UCSD-AML1 (cell line): ENCODE data around the gene CLEC4F.

Experiments used
- DNase-seq: peaks from one replicate; lab custom pipeline; 2025; ENCODE audit not compliant: unreplicated experiment; lab: John Stamatoyannopoulos, UW

Gene CLEC4F, protein sequence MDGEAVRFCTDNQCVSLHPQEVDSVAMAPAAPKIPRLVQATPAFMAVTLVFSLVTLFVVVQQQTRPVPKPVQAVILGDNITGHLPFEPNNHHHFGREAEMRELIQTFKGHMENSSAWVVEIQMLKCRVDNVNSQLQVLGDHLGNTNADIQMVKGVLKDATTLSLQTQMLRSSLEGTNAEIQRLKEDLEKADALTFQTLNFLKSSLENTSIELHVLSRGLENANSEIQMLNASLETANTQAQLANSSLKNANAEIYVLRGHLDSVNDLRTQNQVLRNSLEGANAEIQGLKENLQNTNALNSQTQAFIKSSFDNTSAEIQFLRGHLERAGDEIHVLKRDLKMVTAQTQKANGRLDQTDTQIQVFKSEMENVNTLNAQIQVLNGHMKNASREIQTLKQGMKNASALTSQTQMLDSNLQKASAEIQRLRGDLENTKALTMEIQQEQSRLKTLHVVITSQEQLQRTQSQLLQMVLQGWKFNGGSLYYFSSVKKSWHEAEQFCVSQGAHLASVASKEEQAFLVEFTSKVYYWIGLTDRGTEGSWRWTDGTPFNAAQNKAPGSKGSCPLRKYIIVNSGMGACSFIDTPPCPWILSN

DNA sequence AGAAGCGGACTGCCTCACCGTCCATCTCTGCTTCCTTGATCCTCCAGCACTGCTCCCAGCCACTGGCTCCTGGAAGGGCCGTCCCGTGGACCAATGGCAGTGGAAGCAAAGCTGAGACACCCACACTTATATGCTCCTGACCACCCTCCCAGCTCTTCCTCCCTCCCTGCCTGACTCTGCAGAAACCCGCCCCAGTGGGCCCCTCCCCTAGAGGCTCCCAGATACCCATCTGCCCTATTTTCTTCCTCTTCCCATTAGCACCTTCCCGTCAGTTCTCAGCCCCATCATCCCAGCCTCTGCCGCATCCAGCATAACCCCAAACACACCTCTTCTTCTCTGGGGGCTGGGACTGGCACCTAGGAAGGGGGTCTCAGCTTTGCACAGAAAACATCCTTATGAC lies at the start of gene CLEC4F:
TSS of gene CLEC4F (minus strand) at position 101 of the 400 bp plus-strand sequence. CDS start at position 25, 76 bp downstream.
- DNase-seq = no peak

GRCh38 chr2:70868970-70869369 lies 48.6 kb upstream of the CLEC4F start:
- no peak for DNase-seq

DNA sequence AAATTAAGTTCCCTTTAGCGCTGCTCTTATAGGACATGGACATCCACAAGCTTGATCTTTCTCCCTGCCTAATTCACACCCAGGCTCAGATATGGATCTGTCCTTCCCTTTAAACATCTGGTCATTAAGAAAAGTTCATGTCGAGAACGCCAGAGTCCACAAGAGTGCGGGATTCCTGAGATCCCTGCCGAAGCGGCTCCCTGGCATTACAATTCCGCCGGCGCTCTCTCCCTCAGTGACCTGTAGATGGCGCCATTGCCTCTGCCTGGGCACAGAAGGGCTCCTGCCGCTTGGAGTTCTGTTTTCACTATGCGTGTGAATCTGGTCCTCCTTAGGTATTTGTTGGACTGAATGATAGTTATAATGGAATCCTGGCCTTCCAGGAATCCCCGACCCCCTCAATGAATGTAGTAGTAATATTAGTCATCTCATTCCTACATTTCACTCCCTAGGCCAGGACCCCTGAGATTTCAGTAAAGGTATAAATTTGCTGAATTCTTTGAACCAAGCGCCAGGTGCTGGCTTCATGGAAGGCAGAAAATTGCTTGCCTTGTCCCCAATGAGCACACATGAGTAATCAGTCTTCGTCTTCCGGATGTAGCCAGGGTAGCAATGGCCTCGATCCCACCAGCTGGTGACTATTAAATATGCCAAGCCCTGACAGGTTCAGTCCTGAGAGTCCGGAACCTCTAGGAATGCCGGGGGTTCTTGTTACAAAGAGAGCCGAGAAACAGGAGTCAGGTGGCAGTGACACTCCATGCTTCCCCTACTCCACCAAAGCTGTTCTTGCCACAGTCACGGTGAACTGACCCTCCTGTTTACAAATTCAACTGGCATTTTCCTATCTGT lies 41.6 kb upstream of the CLEC4F start:
- DNase-seq = peak; percentile 68

DNA sequence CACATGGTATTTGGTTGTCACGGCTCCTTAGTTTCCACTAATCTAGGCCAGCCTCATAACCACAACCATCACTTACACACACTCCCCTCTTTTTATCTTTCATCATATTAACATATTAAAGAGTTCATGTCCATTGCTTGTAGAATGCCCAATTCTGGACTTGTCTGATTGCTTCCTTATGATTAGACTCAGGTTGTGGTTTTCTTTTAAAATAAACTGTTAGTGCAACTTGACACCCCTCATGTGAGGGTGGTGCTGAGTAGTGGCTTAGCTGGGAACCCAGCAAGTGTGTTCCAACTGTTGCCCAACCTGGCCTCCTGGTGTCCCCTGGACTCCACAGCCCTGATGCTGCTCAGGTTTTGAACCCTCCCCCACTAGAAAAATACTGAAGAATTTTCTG lies 35.3 kb upstream of the CLEC4F start:
- no peak for DNase-seq

DNA sequence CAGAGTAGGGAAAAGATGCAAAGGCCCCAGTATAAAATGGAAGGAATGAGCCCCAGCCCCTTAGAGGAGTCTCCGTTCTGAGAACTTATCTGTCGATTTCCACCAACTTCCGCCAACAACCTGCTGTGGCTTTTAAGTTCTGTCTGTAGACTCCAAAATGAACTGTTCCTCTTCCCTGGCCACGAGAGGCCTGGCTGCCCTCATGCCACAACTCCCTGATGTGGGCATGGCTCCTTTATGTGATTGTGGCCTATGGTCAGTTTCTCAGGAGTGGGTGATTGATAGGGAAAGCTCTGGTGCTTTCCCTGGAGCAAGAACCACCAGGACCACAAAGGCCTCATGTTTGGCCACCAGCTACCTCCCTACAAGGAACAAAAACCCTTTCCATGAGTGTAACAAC lies 34.0 kb upstream of the CLEC4F start:
- DNase-seq = no peak

GRCh38 chr2:70852824-70853223 lies 32.4 kb upstream of the CLEC4F start:
- no peak for DNase-seq

GRCh38 chr2:70851704-70852103 lies 31.3 kb upstream of the CLEC4F start:
- no peak for DNase-seq

- DNase-seq = no peak
Measured at GRCh38 chr2:70850925-70851324, 30.5 kb upstream of the CLEC4F start.

DNA sequence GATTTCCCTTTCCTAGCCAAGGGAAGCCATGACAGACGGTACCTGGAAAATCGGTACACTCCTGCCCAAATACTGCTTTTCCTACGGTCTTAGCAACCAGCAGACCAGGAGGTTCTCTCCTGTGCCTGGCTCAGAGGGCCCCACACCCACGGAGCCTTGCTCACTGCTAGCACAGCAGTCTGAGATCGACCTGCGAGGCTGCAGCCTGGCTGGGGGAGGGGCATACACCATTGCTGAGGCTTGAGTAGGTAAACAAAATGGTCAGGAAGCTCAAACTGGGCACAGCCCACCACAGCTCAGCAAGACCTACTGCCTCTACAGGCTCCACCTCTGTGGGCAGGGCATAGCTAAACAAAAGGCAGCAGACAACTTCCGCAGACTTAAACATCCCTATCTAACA lies 22.0 kb upstream of the CLEC4F start:
- no peak for DNase-seq

GRCh38 chr2:70837980-70838925 lies 17.9 kb upstream of the CLEC4F start:
- DNase-seq = no peak

DNA sequence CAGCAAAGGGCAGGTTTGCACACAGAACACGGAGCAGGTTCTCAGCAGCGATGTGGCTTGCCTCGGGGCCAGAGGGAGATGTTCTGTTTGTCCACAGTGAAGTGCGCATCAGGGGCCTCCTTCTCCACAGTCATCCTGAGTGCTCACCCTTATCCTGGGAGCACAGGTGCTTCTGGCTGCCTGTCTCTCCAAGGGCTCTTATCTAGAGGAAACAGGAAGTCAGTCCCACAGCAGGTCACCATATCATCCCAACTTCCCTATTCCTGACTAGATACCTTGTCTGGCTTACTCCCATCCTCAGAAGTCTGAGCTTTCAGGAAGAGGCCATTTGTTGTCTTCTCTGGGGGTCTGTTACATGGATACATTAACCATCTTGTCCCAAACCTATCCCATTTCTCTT lies 15.2 kb upstream of the CLEC4F start, which contains the start of gene CD207:
TSS of gene CD207 (minus strand) at position 174 of the 400 bp plus-strand sequence. CDS start at position 134, 40 bp downstream.
- DNase-seq = no peak

- DNase-seq = no peak
Measured at GRCh38 chr2:70834881-70835280, 14.5 kb upstream of the CLEC4F start.

DNA sequence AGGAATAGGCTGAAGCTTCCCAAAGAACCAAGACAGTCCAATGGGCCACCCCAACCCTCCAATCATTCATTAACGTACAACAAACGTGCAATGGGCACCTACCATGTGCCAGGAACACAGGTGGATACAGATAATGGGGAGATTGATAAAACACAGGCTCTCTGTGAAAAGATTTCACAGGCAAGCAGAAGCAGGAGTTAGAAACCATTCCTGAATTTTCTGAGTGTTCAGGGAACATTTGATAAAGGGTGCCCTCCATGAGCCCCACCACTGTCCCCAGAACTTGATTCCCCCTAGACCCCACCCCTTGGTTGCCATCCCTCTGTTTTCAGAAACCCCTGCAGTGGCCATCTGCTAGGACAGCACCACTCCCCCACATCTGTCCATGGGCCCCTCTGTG lies 13.7 kb upstream of the CLEC4F start:
- no peak for DNase-seq

DNA sequence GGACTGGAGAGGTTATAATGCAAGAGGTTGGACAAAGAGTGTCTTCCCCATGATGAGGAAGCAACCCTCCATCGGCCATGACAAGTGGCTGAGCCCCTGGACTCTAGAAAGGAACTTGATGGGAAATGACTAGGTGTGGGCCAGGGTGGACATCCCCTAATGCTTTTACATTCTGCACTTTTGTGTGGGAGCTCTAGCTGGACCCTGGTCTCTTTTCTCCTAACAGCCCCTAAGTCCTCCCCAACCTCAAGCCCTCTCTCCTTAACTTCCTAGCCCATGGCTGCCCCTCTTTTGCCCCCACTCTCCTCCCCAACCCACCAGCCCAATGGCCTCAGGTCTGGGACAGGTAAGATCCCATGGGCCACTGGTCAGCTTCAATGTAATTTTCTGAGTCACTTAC lies 12.8 kb upstream of the CLEC4F start:
- DNase-seq = no peak

GRCh38 chr2:70832386-70832785 lies 12.0 kb upstream of the CLEC4F start:
- no peak for DNase-seq

- DNase-seq = no peak
Measured at GRCh38 chr2:70831861-70832260, 11.5 kb upstream of the CLEC4F start.

GRCh38 chr2:70830366-70830765 lies 10.0 kb upstream of the CLEC4F start:
- DNase-seq = no peak

- no peak for DNase-seq
Measured at GRCh38 chr2:70829916-70830315, 9.5 kb upstream of the CLEC4F start.

DNA sequence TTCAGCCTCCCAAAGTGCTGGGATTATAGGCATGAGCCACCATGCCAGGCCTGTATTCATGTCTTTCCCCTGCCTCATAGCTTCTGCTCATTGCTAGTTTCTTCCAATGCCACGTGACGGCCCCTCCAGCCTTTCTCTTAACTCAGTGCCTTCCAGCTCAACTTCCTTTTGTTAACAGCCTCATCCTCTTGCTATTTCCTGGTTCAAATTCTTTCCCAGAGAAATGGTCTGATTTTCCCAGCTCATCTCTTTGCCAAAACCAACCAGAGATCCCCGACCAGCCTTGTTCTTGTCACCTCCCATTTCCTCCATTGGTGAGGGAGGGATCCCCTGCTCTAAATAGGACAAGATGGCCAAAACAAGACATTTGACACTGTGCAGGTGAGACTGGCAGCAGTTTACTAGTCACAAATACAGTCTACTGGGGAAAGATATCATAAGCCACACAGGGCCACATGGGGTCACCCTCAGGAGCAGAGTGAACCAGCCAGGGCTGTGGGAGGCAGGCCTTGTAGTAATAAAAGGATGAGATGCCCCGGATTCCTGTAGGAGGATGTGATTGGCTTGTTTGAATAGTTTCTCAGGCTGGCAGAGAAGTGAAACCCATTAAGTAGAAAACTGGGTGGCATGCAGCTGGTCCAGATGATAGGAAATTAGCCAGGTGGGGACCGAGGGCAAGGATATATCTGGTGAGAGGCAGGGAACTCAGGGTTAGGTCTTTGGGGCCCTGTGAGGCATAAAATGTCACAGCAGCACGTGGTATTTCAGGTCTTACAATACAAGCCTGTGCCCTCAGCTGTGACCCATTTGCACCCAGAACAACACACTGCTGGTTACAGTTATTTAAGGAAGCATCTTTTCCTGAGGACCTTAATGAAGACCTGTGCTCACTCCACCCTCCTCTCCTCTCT lies 8.8 kb upstream of the CLEC4F start:
- no peak for DNase-seq

DNA sequence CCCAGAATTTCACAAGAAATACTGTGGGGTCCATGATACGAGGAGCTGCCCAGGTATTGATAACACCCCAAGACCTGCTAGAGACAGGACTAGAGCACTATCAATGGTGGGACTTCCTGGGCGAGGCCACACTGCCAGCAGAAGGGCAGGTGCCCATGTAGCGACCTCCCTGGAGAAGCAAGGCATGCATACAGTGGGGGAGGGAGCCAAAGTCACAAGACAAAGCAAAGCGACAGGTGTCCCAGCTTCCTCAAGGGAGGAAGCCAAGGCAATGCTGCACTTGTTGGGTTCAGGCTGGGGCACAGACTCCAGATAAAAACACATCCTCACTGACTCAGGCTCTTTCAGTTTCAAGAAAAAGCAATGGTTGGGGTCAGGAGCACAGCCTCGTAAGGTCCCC lies 7.7 kb upstream of the CLEC4F start:
- no peak for DNase-seq
